GM12878 (cell line): ENCODE measurements around the gene FBXW12. TPM values are rescaled to one million over a fixed set of nuclear protein-coding genes. Genes with fewer than 3 reads are reported as not detected.

Source experiments
- ATAC-seq: fragments of 200-7000 bp; cut with Tn5 transposase; 3 replicates; pipeline ENCODE4 v1.9.1; 2020; ENCODE audit warnings: mild to moderate bottlenecking, moderate library complexity
- BruUV-seq: library from RNA; stranded (reverse); fragments of 400-500 nt; replicated peaks from 2 replicates; lab custom pipeline; 2021; lab: Mats Ljungman, UMichigan
- CTCF ChIA-PET: fragments of 300-600 bp; sonication (Branson Sonifier 250); formaldehyde crosslinking; extraction: SDS; loops from one replicate; lab custom pipeline; 2021; ENCODE audit warnings: inconsistent platforms; lab: Yijun Ruan, JAX
- POLR2A ChIA-PET: fragments of 350-600 bp; formaldehyde crosslinking; extraction: SDS; loops from one replicate; lab custom pipeline; 2021; ENCODE audit warnings: inconsistent platforms; lab: Charles Lee
- RAD21 ChIA-PET: fragments of 300-600 bp; sonication (Branson Sonifier 250); formaldehyde crosslinking; loops from one replicate; lab custom pipeline; 2023; ENCODE audit warnings: antibody characterized with exemption; ENCODE audit not compliant: unreplicated experiment; lab: Charles Lee
- SMC1A ChIA-PET: fragments of 300-600 bp; sonication (Branson Sonifier 250); formaldehyde crosslinking; loops from one replicate; lab custom pipeline; 2023; ENCODE audit not compliant: unreplicated experiment, uncharacterized antibody; lab: Charles Lee
- DNase-seq: peaks from one replicate; pipeline ENCODE4 v3.0.0-alpha.2; 2011; ENCODE audit warnings: low read depth, low spot score
- FAIRE-seq: peaks from 3 replicates; lab custom pipeline; 2011; peaks lifted over from hg19 to GRCh38; lab: Jason Lieb, UNC
- H2AFZ ChIP-seq: 2 replicates; pipeline ENCODE4 v1.6.0; 2011; ENCODE audit warnings: low read depth, low read length, control low read depth; ENCODE audit not compliant: control insufficient read depth
- H3K27ac ChIP-seq: 2 replicates; pipeline ENCODE4 v1.5.1; 2011; ENCODE audit warnings: control low read depth; ENCODE audit not compliant: control insufficient read depth, insufficient read depth
- H3K27me3 ChIP-seq, 2 experiments: replicated peaks in 1 of 2; 2 replicates each; pipeline versions ENCODE4 v1.6.0 to v1.6.1; 2011; ENCODE audit warnings: low read length in 1 of 2; ENCODE audit not compliant: control insufficient read depth in 2 of 2, insufficient read depth in 2 of 2
- H3K36me3 ChIP-seq, 2 experiments: 2 replicates each; pipeline ENCODE4 v1.5.1; 2011; ENCODE audit warnings: low read length in 1 of 2; ENCODE audit not compliant: control insufficient read depth in 2 of 2, insufficient read depth in 2 of 2
- H3K4me1 ChIP-seq: 2 replicates; pipeline ENCODE4 v1.6.1; 2011; ENCODE audit warnings: mild to moderate bottlenecking, low read length, moderate library complexity, mixed read lengths; ENCODE audit not compliant: control insufficient read depth, insufficient read depth
- H3K4me2 ChIP-seq: 2 replicates; pipeline ENCODE4 v1.6.0; 2011; ENCODE audit warnings: control low read depth; ENCODE audit not compliant: control insufficient read depth, insufficient read depth
- H3K4me3 ChIP-seq: fragments of 200-600 bp; sonication (generic); 2 replicates; pipeline ENCODE4 v1.5.1; 2016
- H3K79me2 ChIP-seq: 2 replicates; pipeline ENCODE4 v1.6.0; 2011; ENCODE audit warnings: low read length; ENCODE audit not compliant: control insufficient read depth, insufficient read depth
- H3K9ac ChIP-seq: 2 replicates; pipeline ENCODE4 v1.8.0; 2011; ENCODE audit warnings: low read length, control low read depth, mixed read lengths; ENCODE audit not compliant: control insufficient read depth, insufficient read depth
- H3K9me3 ChIP-seq: replicated peaks from 3 replicates; pipeline ENCODE4 v1.5.1; 2011; ENCODE audit warnings: mild to moderate bottlenecking, low read length; ENCODE audit not compliant: control insufficient read depth, insufficient read depth
- H4K20me1 ChIP-seq: 2 replicates; pipeline ENCODE4 v1.6.0; 2011; ENCODE audit not compliant: control insufficient read depth, insufficient read depth
- BACH1 ChIP-seq: fragments of 450-650 bp; IDR thresholded peaks from 2 replicates; pipeline ENCODE4 v1.6.1; 2017; ENCODE audit warnings: mild to moderate bottlenecking, borderline replicate concordance
- BMI1 ChIP-seq: fragments of 450-650 bp; IDR thresholded peaks from 2 replicates; pipeline ENCODE4 v1.6.1; 2016; ENCODE audit warnings: mild to moderate bottlenecking, moderate library complexity, borderline replicate concordance
- GABPA ChIP-seq: IDR thresholded peaks from 2 replicates; pipeline ENCODE4 v1.6.1; 2014; ENCODE audit warnings: antibody characterized with exemption, low read depth, mild to moderate bottlenecking, inconsistent platforms
- MEF2B ChIP-seq: fragments of 450-650 bp; IDR thresholded peaks from 2 replicates; pipeline ENCODE4 v1.6.1; 2018; ENCODE audit warnings: mild to moderate bottlenecking, moderate library complexity; ENCODE audit not compliant: partially characterized antibody, poor library complexity, severe bottlenecking
- MYC ChIP-seq: IDR thresholded peaks from 2 replicates; pipeline ENCODE4 v1.6.1; 2011; ENCODE audit warnings: mild to moderate bottlenecking, low read length, moderate library complexity, inconsistent platforms; ENCODE audit not compliant: insufficient read depth, insufficient replicate concordance, insufficient read length, severe bottlenecking
- NRF1 ChIP-seq: conservative IDR thresholded peaks from 2 replicates; pipeline ENCODE4 v1.6.1; 2011; ENCODE audit warnings: mild to moderate bottlenecking, low read depth, low read length, improper control_type of control experiment
- SIN3A ChIP-seq: IDR thresholded peaks from 2 replicates; pipeline ENCODE4 v1.6.1; 2012; ENCODE audit warnings: low read depth, low read length, improper control_type of control experiment
- SREBF2 ChIP-seq: IDR thresholded peaks from 2 replicates; pipeline ENCODE4 v1.6.1; 2012; ENCODE audit warnings: mild to moderate bottlenecking, low read length
- WRNIP1 ChIP-seq: IDR thresholded peaks from 2 replicates; pipeline ENCODE4 v1.6.1; 2011; ENCODE audit warnings: low read depth, low read length, improper control_type of control experiment, borderline replicate concordance
- ZNF207 ChIP-seq: fragments of 450-650 bp; IDR thresholded peaks from 2 replicates; pipeline ENCODE4 v1.6.1; 2014; ENCODE audit warnings: antibody characterized with exemption, mild to moderate bottlenecking, borderline replicate concordance
- ZNF24 ChIP-seq: fragments of 450-650 bp; IDR thresholded peaks from 2 replicates; pipeline ENCODE4 v1.6.1; 2017; ENCODE audit warnings: antibody characterized with exemption, mild to moderate bottlenecking
- WGBS: methylation state at CpG from one replicate; pipeline ENCODE4 v1.1.6; 2016; ENCODE audit warnings: low lambda C conversion rate; ENCODE audit not compliant: insufficient replicate concordance, insufficient coverage; ENCODE audit errors: missing lambda C conversion rate; 5-methylcytosine and 5-hydroxymethylcytosine counted together
- in situ Hi-C: fragments of 300-500 bp; cut with MboI; formaldehyde crosslinking; loops from 9 replicates; pipeline ENCODE4 v1.14.3; 2018; ENCODE audit warnings: mixed read lengths
- intact Hi-C: fragments of 100-400 bp; cut with micrococcal nuclease; formaldehyde crosslinking; loops from one replicate; pipeline ENCODE4 v1.14.2; 2022; ENCODE audit not compliant: unreplicated experiment
- polyA plus RNA-seq, 11 experiments: library from polyadenylated mRNA; depleted of rRNA in 4 of 11; unstranded in 6 of 11; stranded (reverse) in 5 of 11; fragments of >200 nt; fragmentation: Nextera tagmentation in 4 of 11; fragmentation: Illumina TruSeq in 1 of 11; extraction: Ambion mirVana in 4 of 11; extraction: Trizol in 1 of 11; gene quantifications; 1 replicate in 1 of 11; 2 replicates in 10 of 11; pipeline versions ENCODE4 v1.2.1 to v1.2.3, GENCODE V29; 2011 to 2016; ENCODE audit warnings: inconsistent platforms in 2 of 11, missing spikeins in 2 of 11, low read depth in 1 of 11
- total RNA-seq, 4 experiments: library from RNA; depleted of rRNA in 3 of 4; stranded (reverse); fragments of >200 nt in 3 of 4; fragmentation: Illumina TruSeq in 1 of 4; extraction: Trizol in 1 of 4; gene quantifications; 2 replicates each; pipeline versions ENCODE4 v1.2.1 to v1.2.3, GENCODE V29; 2013 to 2021
- TF ChIP-seq, protein P1 (sequence below): IDR thresholded peaks from 2 replicates; pipeline ENCODE4 v1.6.1; 2012; ENCODE audit warnings: improper control_type of control experiment, low read depth, low read length; ENCODE audit not compliant: insufficient replicate concordance
- TF ChIP-seq, protein P2 (sequence below): IDR thresholded peaks from 2 replicates; pipeline ENCODE4 v1.6.1; 2012; ENCODE audit warnings: low read depth, low read length, improper control_type of control experiment
- TF ChIP-seq, protein P3 (sequence below): fragments of 150-350 bp; IDR thresholded peaks from 2 replicates; pipeline ENCODE4 v1.6.1; 2016; ENCODE audit warnings: low read depth, low read length

Gene FBXW12
- total and polyA plus RNA-seq, 10 of the 15 experiments (the other 5 are each of a cell fraction or from before 2014, with no cell fraction given) = 0.04 to 0.18 (median 0.12) TPM; not detected in 4

- no peak for FAIRE-seq
- ChIA-PET SMC1A (interaction anchor here (0.6 to 8.0 kb wide), 2 partner anchors 33 to 129 kb away, joined by 3 to 287 read pairs; partner anchors contain the start of genes CCDC51 and TMA7), RAD21 (interaction anchor here (4.2 to 5.9 kb wide), 2 partner anchors 30 to 34 kb away, joined by 28 to 259 read pairs; no protein-coding TSS in a partner anchor), POLR2A (no interaction called here), CTCF (interaction anchor here (1.1 to 22.0 kb wide), 4 partner anchors 10 to 146 kb away, joined by 3 to 757 read pairs (median 10); partner anchors contain the start of genes CCDC51 and TMA7)
- H3K27ac ChIP-seq = no peak overlapping the region
- in situ Hi-C loops = loop anchor here (5.0 kb wide), 1 partner anchor 34 kb away; no protein-coding TSS in a partner anchor
- H3K27me3 ChIP-seq = no peaks in the 10 kb centered on the region
- H3K4me3 ChIP-seq = no peak overlapping the region
- no peak overlapping the region for H3K9ac ChIP-seq
- no peaks in the 10 kb centered on the region for H3K36me3 ChIP-seq
- H3K9me3 ChIP-seq = no peaks in the 10 kb centered on the region
- no TSS peak for BruUV-seq
- no peaks in the 10 kb centered on the region for H3K79me2 ChIP-seq
- H3K4me1 ChIP-seq = no peaks in the 10 kb centered on the region
- H2AFZ ChIP-seq = no peak overlapping the region
- no peak for DNase-seq
- H3K4me2 ChIP-seq = no peak overlapping the region
- intact Hi-C loops = no loop called here
- WGBS = 0% methylated on average over 3 of the region's 3 CpGs
- H4K20me1 ChIP-seq = no peaks in the 10 kb centered on the region
- ATAC-seq = no peak
- TF ChIP-seq NRF1 = no peak
- no peak for TF ChIP-seq ZNF207
- TF ChIP-seq ZNF24 = no peak
- TF ChIP-seq, protein P1, sequence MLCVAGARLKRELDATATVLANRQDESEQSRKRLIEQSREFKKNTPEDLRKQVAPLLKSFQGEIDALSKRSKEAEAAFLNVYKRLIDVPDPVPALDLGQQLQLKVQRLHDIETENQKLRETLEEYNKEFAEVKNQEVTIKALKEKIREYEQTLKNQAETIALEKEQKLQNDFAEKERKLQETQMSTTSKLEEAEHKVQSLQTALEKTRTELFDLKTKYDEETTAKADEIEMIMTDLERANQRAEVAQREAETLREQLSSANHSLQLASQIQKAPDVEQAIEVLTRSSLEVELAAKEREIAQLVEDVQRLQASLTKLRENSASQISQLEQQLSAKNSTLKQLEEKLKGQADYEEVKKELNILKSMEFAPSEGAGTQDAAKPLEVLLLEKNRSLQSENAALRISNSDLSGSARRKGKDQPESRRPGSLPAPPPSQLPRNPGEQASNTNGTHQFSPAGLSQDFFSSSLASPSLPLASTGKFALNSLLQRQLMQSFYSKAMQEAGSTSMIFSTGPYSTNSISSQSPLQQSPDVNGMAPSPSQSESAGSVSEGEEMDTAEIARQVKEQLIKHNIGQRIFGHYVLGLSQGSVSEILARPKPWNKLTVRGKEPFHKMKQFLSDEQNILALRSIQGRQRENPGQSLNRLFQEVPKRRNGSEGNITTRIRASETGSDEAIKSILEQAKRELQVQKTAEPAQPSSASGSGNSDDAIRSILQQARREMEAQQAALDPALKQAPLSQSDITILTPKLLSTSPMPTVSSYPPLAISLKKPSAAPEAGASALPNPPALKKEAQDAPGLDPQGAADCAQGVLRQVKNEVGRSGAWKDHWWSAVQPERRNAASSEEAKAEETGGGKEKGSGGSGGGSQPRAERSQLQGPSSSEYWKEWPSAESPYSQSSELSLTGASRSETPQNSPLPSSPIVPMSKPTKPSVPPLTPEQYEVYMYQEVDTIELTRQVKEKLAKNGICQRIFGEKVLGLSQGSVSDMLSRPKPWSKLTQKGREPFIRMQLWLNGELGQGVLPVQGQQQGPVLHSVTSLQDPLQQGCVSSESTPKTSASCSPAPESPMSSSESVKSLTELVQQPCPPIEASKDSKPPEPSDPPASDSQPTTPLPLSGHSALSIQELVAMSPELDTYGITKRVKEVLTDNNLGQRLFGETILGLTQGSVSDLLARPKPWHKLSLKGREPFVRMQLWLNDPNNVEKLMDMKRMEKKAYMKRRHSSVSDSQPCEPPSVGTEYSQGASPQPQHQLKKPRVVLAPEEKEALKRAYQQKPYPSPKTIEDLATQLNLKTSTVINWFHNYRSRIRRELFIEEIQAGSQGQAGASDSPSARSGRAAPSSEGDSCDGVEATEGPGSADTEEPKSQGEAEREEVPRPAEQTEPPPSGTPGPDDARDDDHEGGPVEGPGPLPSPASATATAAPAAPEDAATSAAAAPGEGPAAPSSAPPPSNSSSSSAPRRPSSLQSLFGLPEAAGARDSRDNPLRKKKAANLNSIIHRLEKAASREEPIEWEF = no peak
- TF ChIP-seq, protein P2, sequence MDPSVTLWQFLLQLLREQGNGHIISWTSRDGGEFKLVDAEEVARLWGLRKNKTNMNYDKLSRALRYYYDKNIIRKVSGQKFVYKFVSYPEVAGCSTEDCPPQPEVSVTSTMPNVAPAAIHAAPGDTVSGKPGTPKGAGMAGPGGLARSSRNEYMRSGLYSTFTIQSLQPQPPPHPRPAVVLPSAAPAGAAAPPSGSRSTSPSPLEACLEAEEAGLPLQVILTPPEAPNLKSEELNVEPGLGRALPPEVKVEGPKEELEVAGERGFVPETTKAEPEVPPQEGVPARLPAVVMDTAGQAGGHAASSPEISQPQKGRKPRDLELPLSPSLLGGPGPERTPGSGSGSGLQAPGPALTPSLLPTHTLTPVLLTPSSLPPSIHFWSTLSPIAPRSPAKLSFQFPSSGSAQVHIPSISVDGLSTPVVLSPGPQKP = no peak
- TF ChIP-seq GABPA = no peak
- no peak for TF ChIP-seq MEF2B
- no peak for TF ChIP-seq SREBF2
- TF ChIP-seq BMI1 = no peak
- TF ChIP-seq SIN3A = no peak
- TF ChIP-seq MYC = no peak
- no peak for TF ChIP-seq BACH1
- TF ChIP-seq WRNIP1 = no peak
- TF ChIP-seq, protein P3, sequence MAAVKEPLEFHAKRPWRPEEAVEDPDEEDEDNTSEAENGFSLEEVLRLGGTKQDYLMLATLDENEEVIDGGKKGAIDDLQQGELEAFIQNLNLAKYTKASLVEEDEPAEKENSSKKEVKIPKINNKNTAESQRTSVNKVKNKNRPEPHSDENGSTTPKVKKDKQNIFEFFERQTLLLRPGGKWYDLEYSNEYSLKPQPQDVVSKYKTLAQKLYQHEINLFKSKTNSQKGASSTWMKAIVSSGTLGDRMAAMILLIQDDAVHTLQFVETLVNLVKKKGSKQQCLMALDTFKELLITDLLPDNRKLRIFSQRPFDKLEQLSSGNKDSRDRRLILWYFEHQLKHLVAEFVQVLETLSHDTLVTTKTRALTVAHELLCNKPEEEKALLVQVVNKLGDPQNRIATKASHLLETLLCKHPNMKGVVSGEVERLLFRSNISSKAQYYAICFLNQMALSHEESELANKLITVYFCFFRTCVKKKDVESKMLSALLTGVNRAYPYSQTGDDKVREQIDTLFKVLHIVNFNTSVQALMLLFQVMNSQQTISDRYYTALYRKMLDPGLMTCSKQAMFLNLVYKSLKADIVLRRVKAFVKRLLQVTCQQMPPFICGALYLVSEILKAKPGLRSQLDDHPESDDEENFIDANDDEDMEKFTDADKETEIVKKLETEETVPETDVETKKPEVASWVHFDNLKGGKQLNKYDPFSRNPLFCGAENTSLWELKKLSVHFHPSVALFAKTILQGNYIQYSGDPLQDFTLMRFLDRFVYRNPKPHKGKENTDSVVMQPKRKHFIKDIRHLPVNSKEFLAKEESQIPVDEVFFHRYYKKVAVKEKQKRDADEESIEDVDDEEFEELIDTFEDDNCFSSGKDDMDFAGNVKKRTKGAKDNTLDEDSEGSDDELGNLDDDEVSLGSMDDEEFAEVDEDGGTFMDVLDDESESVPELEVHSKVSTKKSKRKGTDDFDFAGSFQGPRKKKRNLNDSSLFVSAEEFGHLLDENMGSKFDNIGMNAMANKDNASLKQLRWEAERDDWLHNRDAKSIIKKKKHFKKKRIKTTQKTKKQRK = no peak
Observed at GRCh38 chr3:48402907-48403306, 30.9 kb downstream of the FBXW12 start.
